Endometrium (tissue), 2 donors: ENCODE data around the gene FMN1.

ENCODE experiments used
- FAIRE-seq: peaks from 2 replicates; lab custom pipeline; 2012; peaks lifted over from hg19 to GRCh38; lab: Jason Lieb, UNC
- donor health status: control.
- donor health status: control.

FMN1 gene

GRCh38 chr15:32718821-32719716, 475.4 kb downstream of the FMN1 start:
- FAIRE-seq = no peak

GRCh38 chr15:32718227-32718820, 476.2 kb downstream of the FMN1 start:
- FAIRE-seq = no peak

- no peak for FAIRE-seq
These were observed 476.9 kb downstream of the FMN1 start, which contains the start of gene GREM1 for GRCh38 chr15:32717426-32718226. TSS of gene GREM1 (plus strand) at chr15:32718004. CDS start at chr15:32730691, 12,687 bp downstream.

GRCh38 chr15:32716915-32717425, 477.5 kb downstream of the FMN1 start:
- no peak for FAIRE-seq

- FAIRE-seq = no peak
These were observed 478.1 kb downstream of the FMN1 start for GRCh38 chr15:32716216-32716914.
